Myometrial cell (primary cell): ENCODE results near the gene NEIL1. TPM values are rescaled to one million over a fixed set of nuclear protein-coding genes. Genes with fewer than 3 reads are reported as not detected.

ENCODE experiments used
- total RNA-seq: library from RNA; depleted of rRNA; stranded (reverse); fragments of >200 nt; gene quantifications from 2 replicates; pipeline ENCODE4 v1.2.3, GENCODE V29; 2015

NEIL1 gene
- total RNA-seq = under 0.01 and 5.3 TPM in 2 replicates

GRCh38 chr15:75346796-75347221 is at the start of gene NEIL1:
TSS of gene NEIL1 (plus strand) at chr15:75347039. CDS start at chr15:75348906, 1,867 bp downstream.

GRCh38 chr15:75335705-75336355 is 11.0 kb upstream of the NEIL1 start, which contains the start of gene COMMD4:
TSS of gene COMMD4 (plus strand) at chr15:75336063. CDS start at chr15:75336090, 27 bp downstream.

DNA sequence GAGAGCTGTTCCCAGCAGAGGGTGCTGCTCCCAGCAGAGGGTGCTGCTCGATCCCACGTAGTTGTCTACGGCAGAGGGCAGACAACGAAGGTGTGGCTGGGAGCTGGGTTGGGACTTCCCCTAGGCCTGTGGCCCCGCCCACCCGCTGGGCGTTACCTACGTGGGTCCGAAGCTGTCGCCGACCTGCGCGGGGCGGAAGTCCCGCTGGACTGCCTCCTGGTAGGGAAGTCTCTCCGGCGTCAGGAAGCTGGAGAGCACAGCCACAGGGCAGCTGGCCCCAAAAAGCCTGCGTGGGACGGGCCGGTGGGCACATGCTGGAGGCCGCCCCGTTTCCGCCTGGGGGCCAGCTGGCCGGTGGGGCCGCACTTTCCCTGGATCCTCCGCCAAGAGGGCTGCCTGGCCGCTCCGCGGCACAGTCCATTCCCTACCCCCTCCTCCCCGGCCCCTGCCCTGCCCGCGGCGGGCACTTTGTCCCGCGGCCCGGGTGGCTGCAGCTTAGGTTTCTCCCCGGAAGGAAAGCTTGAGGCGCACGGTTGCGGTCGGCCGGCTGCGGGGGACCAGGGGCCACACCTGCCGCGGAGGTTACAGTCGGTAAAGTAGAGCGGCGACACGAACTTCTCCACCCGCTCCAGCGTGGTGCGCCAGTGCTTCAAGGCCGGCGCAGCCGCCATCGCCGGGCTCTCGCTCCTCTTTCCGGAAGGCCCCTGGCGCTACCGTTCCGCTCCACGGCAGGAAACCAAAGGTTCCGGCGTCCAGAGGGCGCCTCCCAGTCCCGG is 21.3 kb downstream of the NEIL1 start, which contains the start of gene MAN2C1:
MAN2C1 (minus strand) TSS at position 695 of the 776 bp plus-strand sequence; CDS start at position 671, 24 bp downstream.

Other genes with a start within 250 kb of the NEIL1 start
- gene C15orf39, start 145.2 kb upstream of the NEIL1 start, total RNA-seq = 10.1 and 10.8 TPM in 2 replicates
- gene GOLGA6C, start 88.7 kb upstream of the NEIL1 start, total RNA-seq = not detected in 2 replicates
- not detected in 2 replicates for gene GOLGA6D, start 64.2 kb upstream of the NEIL1 start, total RNA-seq
- 156 and 191 TPM in 2 replicates for gene COMMD4, start 11.0 kb upstream of the NEIL1 start, total RNA-seq
- 69.8 and 85.9 TPM in 2 replicates for gene MAN2C1, start 21.6 kb downstream of the NEIL1 start, total RNA-seq
- gene SIN3A, start 104.7 kb downstream of the NEIL1 start, total RNA-seq = 24.6 and 25.7 TPM in 2 replicates
- gene PTPN9, start 232.3 kb downstream of the NEIL1 start, total RNA-seq = 15.6 and 22.0 TPM in 2 replicates